ENCODE results near the gene AKAP6. TPM values are rescaled to one million over a fixed set of nuclear protein-coding genes. Genes with fewer than 3 reads are reported as not detected.
A peak's percentile ranks its signal among the peaks of the same experiment; 100 is the strongest.

AKAP6 gene
- total and polyA plus RNA-seq, 2 of the 8 experiments (the other 6 are each of a cell fraction or from before 2014, with no cell fraction given) = 0.09 to 0.89 TPM

GRCh38 chr14:32756775-32757174 is 427.7 kb downstream of the AKAP6 start:
- Histone ChIP-seq H3K9ac (replicated peaks in 1 of 4; ENCODE audit: extremely low read depth in 1 of 4, low read depth in 3 of 4, low read length in 3 of 4) (no peak overlapping the region), H3K4me1 (replicated peaks in 1 of 4; ENCODE audit: control insufficient read depth in 3 of 4, insufficient read depth in 4 of 4, low read length in 3 of 4) (no peaks in the 10 kb centered on the region), H3K36me3 (ENCODE audit: control insufficient read depth in 2 of 4, insufficient read depth in 4 of 4, low read length in 3 of 4) (no peaks in the 10 kb centered on the region), H2BK120ac (replicated peaks; ENCODE audit: low read depth, low read length) (no peak overlapping the region), H4K20me1 (replicated peaks in 1 of 2; ENCODE audit: control insufficient read depth in 1 of 2, insufficient read depth in 2 of 2, low read length in 2 of 2) (no peaks in the 10 kb centered on the region), H3K23me2 (ENCODE audit: low read depth, low read length) (no peaks in the 10 kb centered on the region), H2BK12ac (ENCODE audit: low read depth, low read length) (no peak overlapping the region), H3K4me3 (ENCODE audit: extremely low read depth in 1 of 4, insufficient read depth in 2 of 4, low read depth in 3 of 4, low read length in 4 of 4) (no peak overlapping the region), H3K14ac (ENCODE audit: insufficient read length) (no peak overlapping the region), H2BK15ac (ENCODE audit: low read length) (no peak overlapping the region), H3K27me3 (replicated peaks in 1 of 4; ENCODE audit: control insufficient read depth in 3 of 4, extremely low read depth in 1 of 4, insufficient read depth in 3 of 4, low read length in 3 of 4) (no peaks in the 10 kb centered on the region), H3K56ac (replicated peaks; ENCODE audit: insufficient read length, low read depth, low read length) (no peak overlapping the region), H3K4me2 (ENCODE audit: insufficient read depth in 1 of 2, low read depth in 2 of 2, low read length in 2 of 2) (no peak overlapping the region), H3K18ac (ENCODE audit: extremely low read depth, low read length) (no peak overlapping the region), H3K4ac (replicated peaks; ENCODE audit: insufficient read length, low read depth, low read length) (no peak overlapping the region), H3K23ac (ENCODE audit: insufficient read length) (no peak overlapping the region), H3K79me2 (ENCODE audit: control insufficient read depth in 1 of 2, insufficient read depth in 2 of 2, low read length in 2 of 2) (no peaks in the 10 kb centered on the region), H2BK20ac (ENCODE audit: low read length) (0 out of 2 replicates have a peak overlapping the region, but pooled peaks have one; percentile 48), H4K8ac (ENCODE audit: extremely low read depth, insufficient read depth, low read length) (no peak overlapping the region), H4K91ac (replicated peaks; ENCODE audit: insufficient read length, low read length) (no peak overlapping the region), H4K5ac (ENCODE audit: insufficient read length, low read depth, low read length) (no peak overlapping the region), H3K9me3 (ENCODE audit: insufficient read depth in 2 of 2, low read depth in 1 of 2, low read length in 1 of 2) (no peaks in the 10 kb centered on the region), H2AFZ (ENCODE audit: low read length) (no peak overlapping the region), H2BK5ac (ENCODE audit: low read depth, low read length) (no peak overlapping the region; the same call in 1 of the 2 replicates), H2AK5ac (ENCODE audit: low read depth, low read length) (no peak overlapping the region), H3K79me1 (ENCODE audit: low read depth, low read length) (no peaks in the 10 kb centered on the region), H3K27ac (ENCODE audit: low read depth, low read length) (no peak overlapping the region)
- ChIA-PET CTCF (ENCODE audit: partially characterized antibody) (interaction anchor here (0.6 kb wide), 1 partner anchor 26 kb away, joined by 4 read pairs; no protein-coding TSS in a partner anchor), POLR2A (ENCODE audit: partially characterized antibody) (no interaction called here)
- 88% methylated on average over 3 of the region's 3 CpGs; no CpG with 5 or more reads in 1 of the 2 experiments for WGBS, 2 experiments (ENCODE audit: extremely low coverage in 1 of 2, insufficient coverage in 1 of 2, insufficient read length in 1 of 2, insufficient replicate concordance in 2 of 2, low coverage in 1 of 2, low lambda C conversion rate in 2 of 2, missing lambda C conversion rate in 1 of 2)
- no peak for DNase-seq (ENCODE audit: low read depth in 1 of 2, low spot score in 2 of 2)
- TF ChIP-seq SAP30 (IDR thresholded peaks at IDR 0.05; ENCODE audit: insufficient read depth, insufficient replicate concordance, low read length) (no peak), CHD2 (IDR thresholded peaks at IDR 0.05; ENCODE audit: low read length) (no peak)
- no peak for FAIRE-seq
